Activated effector memory CD4-positive, alpha-beta T cell treated with Interleukin-2 at 50 U/mL for 16 hours (primary cell): ENCODE measurements around the gene CDKN2B.

ENCODE experiments used
- DNase-seq: peaks from one replicate; pipeline ENCODE4 v3.0.0-alpha.2; 2020

Gene CDKN2B

DNA sequence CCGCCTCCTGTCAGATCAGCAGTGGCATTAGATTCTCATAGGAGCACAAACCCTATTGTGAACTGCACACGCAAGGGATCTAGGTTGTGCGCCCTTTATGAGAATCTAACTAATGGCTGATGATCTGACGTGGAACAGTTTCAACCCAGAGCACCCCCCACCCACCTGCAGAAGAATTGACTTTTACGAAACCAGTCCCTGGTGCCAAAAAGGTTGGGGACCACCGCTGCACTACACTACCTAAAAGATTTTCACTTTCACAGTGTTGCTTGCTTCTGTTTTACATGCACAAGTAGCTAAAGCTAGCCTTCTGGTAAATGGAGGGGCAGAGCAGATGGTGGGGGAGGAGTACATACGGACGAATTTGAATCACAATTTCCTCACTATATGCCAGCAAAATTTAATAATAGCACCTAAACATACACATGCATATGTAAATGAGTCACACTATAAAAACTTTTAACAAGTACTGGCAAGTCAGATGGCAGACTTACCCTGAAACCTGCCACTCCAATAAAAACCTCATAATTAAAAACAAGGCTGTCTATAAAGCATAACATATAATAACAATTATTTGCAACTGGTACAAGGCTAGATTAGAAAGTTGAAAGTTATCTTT is 24.0 kb upstream of the CDKN2B start:
- no peak for DNase-seq

DNA sequence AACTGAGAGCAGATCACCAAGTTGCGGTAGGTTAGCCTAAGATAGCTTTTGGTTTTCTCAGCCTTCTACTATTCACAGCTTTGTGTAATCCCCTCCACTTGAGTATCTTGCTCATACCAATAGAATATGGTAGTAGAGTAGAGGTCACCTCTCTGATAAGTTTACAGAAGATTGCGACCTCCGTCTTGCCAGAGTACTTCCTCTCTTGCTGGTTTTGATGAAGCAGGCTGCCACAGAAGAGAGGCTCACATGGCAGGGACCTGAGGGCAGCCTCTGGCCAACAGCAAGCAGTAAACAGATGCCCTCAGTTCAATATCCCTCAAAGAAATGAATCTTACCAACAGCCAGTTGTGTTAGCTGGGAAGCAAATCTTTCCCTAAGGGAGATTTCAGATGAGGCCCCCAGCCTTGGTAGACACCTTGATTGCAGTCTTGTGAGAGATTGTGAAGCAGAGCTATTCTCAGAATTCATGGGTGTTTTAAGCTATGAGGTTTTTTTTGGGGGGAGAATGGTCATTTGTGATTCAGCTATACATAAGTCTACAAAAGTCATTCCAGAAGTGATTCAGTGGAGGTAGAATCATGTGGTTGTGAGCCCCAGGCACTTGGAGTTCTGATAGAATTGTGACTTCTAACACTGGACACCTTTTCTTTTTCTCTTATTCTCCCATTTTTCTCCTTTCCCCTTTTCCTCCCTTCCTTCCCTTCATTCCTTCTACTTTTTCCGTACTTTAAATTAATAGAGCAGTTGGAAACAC is 22.7 kb upstream of the CDKN2B start:
- no peak for DNase-seq

DNA sequence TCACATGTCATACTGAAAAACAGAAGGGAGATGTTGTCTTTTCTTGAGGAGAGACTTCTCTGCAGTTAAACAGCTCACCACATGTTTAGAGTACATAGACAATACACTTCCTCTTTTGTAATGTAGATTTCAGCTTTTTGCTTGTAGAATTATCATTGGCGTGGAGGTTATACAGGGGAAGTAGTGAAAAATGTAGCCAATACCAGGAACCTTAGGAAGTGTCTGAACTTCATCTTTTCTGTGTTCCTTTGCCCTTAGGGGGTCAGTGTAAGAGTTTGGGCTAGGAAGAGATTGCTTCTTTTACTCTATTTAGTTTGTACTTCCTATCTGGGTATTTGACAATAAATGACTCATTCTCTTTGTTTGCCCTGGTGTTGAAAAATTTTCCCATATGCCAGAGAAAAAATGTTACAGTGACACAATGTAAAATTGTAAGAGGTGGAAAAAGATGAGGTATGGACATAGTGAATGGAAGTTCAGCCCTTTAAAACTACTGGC is 21.0 kb upstream of the CDKN2B start:
- DNase-seq = no peak

DNA sequence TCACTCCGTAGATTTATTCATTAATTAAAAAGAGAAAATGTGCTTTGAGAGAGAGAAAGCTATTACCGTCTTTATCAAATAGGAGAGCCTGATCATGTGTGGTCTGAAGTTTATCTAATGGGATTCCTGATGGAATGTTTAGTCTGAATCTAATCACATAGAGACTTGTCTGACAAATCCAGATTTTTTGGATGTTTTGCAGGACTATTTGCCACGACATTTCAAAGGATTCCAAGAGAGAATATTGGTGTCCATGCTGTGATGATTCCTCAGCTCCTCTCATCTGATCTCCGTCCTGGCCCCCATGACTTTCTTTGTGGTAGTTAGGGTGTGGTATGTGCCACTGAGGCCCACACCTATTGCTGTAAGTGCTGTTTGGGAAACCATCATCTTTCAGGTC is 20.1 kb upstream of the CDKN2B start:
- DNase-seq = no peak

DNA sequence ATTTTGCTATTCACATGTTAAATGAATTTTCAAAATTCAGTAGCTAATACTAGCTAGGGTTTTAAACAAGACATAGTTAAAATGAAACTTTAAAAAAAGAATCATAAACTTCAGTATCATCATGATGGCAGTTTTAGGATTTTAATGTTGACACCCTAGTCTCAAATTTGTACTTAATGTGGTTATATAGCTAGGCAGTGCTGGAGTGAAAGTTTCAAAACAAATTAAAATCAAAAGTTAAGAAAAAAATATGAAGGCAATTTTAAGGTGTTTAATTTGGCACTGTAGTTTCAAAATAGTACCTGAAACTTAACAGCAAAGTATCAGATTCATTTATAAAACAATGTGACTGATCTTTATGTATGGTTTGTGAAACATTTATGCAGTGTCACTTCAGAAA is 19.3 kb upstream of the CDKN2B start:
- no peak for DNase-seq

DNA sequence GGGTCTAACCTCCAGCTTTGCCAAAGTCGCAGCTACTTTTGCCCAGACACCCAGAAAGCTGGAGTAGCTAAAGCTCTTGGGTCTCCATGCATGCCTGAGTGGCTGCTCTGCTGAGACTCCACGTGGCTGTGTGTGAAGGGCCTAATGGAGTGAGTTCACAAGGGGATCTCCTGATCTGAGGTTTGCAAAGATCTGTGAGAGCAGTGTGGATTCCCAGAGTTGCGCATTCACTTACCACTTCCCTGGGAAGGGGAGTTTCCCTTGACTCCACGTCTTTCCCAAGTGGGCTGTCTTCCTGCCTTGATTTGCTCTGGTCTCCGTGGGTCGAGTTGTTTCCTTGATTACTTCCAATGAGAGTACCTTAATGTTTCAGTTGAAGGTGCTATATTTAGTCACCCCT is 17.6 kb upstream of the CDKN2B start:
- DNase-seq = no peak

DNA sequence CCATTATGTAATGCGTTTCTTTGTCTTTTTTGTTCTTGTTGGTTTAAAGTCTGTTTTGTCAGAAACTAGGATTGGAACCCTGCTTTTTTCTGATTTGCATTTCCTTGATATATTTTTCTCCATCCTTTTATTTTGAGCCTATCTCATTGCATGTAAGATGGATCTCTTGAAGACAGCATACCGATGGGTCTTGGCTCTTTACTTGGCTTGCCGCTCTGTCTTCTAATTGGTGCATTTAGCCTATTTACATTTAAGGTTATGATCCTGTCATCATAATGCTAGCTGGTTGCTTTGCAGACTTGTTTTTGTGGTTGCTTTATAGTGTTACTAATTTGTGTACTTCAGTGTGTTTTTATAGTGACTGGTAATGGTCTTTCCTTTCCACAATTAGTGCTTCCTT is 13.3 kb upstream of the CDKN2B start:
- no peak for DNase-seq

DNA sequence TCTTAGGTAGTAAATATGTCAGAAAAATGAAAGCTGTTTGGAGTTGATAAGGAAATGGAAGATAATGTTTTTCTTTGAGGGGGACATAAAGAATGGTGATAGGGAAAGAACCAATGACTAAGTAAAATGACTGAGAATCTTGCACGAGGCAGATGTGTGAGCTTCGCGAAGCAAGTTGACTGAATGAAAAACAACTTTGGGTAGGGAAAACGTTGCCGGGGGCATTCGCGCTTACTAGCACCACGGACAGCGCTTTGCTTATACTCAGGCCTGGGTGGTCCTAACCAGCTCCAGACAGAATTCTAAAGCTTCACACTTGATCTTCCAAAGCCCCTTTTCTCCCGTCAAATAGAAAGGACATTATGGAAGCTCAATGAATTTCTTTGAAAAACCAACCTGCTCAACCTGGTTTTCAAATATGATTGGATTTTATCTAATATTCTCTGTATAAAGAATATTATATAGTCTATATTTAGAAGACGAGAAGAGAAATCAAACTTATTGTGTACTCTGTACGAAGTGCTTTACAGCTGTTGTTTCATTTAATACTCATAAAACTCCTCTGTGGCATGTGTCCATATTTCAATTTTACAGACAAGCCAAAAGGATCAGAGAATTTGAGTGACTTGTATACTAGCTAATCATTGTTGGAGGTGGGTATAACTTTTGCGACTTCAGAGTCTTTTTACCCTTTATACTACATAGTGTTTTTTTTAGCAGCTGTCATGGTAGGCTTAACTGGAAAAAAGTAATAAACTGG is 1.9 kb upstream of the CDKN2B start:
- DNase-seq = no peak

DNA sequence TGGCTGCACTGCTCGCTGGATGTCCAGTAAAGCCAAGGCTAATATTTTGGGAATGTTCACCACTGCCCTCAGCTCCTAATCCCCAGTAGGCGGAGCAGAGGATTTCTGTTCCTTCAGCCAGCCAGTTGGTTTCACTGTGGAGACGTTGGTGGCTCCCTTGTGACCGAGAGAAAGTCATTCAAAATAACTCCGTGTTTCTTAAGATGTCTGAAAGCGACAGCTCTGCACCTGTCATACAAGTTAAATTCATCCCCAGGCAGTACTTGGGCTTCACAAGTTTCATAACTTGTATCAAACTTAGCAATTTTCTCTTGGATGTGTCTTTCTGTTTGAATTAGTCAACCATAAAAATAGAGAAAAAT is 382 bp upstream of the CDKN2B start:
- DNase-seq = no peak

DNA sequence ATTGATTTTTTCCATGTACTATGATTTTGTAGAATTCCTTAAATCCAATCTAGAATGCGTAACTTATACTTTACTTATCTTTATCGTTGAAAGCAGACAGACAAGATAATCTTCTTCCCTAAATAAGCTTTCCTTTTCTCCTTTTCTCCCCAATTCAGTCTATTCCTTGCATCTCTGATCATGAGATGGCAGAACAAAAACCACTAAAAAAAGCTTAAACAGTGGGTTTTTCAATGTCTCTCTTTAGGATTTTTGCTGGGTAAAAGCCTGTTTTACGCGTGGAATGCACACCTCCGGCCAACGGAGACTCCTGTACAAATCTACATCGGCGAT is 755 bp downstream of the CDKN2B start:
- no peak for DNase-seq

DNA sequence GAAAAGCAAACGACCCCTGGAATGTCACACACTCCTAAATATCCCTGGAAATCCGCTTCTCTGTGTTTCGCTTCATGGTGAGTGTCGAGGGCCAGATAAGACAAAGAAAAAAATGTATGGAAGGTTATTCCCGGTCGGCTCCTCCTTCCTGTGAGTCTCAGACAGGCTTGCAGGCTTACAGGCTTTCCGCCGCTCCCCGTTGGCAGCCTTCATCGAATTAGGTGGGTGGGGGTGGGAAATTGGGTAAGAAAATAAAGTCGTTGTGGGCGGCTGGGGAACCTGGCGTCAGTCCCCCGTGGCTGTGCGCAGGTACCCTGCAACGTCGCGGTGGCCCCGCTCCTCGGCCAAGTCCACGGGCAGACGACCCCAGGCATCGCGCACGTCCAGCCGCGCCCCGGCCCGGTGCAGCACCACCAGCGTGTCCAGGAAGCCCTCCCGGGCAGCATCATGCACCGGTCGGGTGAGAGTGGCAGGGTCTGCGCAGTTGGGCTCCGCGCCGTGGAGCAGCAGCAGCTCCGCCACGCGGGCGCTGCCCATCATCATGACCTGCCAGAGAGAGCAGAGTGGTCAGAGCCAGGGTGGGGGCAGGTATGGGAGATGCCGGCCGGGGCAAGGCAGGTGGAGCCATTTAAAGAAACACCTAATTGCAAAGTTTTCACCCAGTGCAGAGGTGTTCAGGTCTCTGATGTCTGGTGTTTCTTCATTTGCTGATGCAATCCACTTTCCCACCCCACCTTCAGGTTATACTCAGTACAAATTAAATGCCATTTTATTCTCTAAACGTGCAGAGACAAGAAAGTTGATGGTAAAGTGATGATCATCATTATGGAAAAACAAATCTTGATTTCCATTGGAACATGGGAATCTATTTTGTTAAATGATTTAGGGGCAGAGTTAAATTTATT is 3.2 kb downstream of the CDKN2B start:
- DNase-seq = no peak

DNA sequence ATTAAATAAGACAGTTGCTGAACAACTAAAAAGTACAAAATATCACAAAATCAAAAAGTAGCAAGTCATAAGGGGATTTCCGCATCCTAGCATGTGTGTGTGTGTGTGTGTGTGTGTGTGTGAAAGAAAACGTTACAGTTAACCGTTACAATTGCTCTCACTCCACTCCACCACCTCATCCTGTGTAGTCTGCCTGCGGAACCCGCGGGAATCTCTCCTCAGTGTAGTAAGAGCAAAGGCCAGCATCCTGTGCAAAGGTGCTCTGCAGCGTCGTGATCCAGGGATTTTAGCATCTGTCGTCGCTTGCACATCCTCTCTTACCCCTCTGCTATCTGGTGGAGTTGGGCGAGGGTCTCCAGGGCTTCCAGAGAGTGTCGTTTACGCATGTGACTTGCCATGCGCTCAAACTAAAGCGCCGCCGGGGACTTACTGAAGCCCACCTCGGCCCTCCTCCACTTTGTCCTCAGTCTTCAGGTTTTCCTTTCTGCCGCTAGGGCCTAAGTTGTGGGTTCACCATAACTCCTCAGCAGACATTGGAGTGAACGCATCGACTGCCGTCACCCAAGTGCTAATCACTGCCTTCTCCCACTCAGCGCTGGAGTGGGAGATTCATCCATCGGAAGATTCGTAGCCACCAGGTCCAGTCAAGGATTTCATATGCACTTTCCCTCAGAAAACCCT is 3.9 kb downstream of the CDKN2B start:
- no peak for DNase-seq

DNA sequence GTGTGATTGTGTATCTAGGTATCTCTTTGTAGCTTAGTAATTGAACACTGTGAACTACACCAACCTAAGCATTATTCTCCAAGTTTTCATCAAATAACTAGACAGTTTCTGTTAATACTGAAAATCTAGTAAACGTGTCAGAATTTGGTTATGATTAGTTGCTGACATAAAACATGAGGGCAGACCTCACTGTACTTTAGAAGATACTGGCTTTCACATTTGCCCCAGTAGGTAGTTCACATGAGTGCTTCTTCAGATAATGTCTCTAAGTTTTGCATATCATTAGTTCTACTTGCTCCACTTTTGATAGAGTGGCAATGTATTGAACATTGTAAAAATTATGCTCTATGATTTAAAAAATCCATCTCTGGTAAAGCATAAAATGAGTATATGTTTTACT is 7.1 kb downstream of the CDKN2B start:
- DNase-seq = no peak

DNA sequence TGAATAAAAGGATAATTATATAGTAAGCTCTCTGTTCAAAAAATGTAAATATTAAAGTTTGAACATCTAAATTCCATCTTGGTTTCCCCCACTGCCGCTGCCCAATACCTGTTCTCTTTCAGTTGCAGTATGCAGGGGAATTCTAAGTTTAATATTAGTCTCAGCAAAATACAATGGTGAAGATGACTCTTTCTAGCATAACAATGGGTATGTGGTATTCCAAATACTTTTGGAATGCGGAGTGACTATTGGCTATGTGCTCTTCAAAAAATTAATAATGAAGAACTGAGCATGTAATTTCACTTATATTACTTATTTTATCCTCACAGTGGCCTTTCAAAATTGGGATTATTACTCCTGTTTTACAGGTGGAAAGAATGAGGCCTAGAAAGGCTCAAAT is 11.1 kb downstream of the CDKN2B start:
- DNase-seq = no peak

DNA sequence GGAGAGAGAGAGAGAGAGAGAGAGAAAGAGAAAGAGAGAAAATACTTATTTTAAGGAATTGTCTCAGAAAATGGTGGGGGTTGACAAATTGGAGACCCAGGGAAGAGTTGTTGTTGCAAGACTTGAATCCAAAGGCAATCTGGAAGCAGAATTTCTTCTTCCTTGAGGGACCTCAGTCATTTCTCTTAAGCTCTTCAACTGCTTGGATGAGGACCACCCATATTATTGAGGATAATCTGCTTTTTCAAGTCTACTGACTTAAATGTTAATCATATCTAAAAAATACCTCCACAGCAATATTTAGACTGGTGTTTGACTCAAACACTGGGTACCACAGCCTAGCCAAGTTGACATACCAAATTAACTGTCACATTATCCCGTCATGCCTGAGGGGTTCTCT is 11.6 kb downstream of the CDKN2B start:
- no peak for DNase-seq

DNA sequence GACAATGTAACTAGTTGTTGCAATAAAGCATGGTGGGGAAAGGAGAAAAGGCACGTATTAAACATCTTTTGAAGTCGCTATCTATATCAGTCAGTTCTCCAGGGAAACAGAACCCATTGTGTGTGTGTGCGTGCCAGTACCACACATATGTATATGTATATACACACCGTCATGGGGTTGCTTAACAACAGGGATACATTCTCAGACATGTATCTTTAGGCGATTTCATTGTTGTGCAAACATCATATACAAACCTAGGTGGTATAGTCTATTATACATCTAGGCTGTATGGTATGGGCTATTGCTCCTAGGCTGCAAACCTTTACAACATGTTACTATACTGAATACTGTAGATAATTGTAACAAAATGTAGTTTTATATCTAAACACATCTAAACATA is 12.2 kb downstream of the CDKN2B start:
- DNase-seq = no peak

DNA sequence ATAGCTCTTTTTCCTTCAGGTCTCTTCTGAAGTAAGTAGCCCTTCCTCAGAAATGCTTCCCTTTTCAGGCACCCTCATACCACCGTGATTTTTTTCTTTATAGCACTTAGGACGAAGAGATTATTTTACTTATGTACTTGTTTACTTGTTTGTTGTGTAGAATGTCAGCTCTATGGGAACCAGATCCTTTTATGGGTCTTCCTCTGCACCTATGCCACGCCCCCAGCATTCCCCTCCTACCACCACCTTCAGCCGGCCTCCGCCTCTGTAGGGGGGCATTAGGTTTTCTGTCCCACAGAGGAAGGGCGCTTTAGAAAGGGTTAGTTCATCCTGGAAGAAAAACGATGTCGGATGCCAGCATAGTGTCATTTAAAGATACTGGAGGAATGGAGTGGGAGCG is 12.7 kb downstream of the CDKN2B start:
- no peak for DNase-seq

DNA sequence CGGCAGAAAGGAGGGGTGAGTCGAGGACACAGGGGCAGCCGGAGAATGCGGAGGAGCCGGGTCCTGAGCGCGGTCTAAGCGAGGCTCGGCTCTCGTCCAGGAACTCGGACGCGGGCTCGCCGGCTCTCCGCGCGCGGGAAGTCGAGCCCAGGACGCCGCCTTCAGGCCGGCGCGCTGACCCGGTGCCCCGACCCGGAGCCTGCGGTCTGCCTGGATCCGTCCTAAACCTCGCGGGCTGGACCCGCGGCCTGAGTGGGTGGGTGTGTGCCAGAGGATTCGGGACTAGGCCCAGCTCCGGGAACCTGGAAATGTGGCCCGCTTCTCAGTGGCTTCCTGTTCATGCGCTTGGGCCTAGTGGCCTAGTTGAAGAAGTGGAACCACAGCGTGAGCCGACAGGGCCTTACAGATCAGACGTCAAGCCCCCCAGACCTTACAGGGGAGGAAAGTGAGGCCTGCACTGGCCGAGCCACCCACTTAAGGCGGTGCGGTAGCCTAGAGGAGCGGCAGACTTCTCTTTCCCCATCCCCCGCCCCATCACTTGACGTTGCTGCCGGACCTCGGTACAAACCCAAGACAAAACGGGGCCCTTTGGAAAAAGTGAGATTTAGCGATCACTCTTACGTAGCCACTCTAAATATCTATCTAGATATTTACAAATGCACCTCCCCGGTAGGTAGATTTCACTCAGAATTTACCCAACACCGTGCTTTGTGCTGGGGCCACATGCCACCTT is 13.3 kb downstream of the CDKN2B start:
- no peak for DNase-seq

DNA sequence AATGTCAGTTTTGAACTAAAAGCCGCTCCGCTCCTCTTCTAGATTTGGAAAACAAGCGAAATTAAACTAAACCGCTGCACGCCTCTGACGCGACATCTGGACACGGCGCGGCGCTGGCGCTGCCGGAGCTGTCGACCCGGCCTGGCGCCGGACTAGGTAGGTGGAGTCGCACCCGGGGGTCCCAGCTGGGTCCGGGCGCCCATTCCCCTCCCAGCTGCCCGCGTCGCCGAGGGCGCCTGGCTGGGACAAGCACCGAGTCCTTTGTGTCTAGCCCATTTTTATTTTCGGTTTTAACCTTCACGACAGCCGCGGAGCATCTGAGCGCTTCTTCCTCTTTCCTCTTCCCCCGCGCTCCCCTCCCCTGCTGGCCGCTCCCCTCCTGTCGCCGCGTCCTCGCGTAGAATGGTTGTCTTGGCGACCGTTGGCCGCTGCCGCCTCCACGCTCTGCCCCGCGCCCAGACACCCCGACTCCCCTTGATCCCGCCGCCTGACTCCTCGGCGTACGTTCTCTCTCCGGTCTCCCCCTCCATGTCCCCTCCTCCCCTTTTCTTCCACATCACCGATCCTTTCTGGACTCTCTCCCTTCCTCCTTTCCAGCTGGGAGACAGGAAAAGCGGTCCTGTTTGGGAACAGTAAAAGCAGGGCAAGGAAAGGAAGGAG is 14.0 kb downstream of the CDKN2B start:
- DNase-seq = peak; percentile 72

DNA sequence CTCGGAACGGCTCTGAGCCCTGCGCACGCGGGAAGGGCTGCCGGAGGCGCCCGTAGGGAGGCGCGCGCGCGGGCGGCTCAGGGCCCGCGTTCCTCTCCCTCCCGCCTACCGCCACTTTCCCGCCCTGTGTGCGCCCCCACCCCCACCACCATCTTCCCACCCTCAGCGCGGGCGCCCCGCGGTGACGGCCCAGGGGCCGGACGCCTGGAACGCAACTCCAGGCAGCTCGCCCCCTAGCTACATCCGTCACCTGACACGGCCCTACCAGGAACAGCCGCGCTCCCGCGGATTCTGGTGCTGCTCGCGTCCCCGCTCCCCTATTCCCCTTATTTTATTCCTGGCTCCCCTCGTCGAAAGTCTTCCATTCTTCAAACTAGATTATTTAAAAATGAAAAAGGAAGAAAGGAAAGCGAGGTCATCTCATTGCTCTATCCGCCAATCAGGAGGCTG is 14.5 kb downstream of the CDKN2B start, which contains the start of gene CDKN2B-AS1:
Gene CDKN2B-AS1, plus strand, starts transcription at position 236 of the 450 bp plus-strand sequence.
- peak; percentile 46 for DNase-seq
